MM.1S (cell line): Measurements from ENCODE around the gene TSPAN17.

Experiments
- DNase-seq: peaks from one replicate; pipeline ENCODE4 v3.0.0-alpha.2; 2015
- H2AFZ ChIP-seq: fragments of 300-600 bp; sonication (generic); 2 replicates; pipeline ENCODE4 v1.6.0; 2016; ENCODE audit warnings: antibody characterized with exemption, low read length
- H3F3A ChIP-seq: fragments of 300-600 bp; sonication (generic); 2 replicates; pipeline ENCODE4 v1.6.1; 2016; ENCODE audit warnings: mild to moderate bottlenecking, antibody characterized with exemption, low read length, moderate library complexity, mixed read lengths; ENCODE audit not compliant: insufficient read depth
- H3K27ac ChIP-seq: fragments of 300-600 bp; sonication (generic); 2 replicates; pipeline ENCODE4 v1.5.1; 2016; ENCODE audit warnings: mild to moderate bottlenecking, low read length
- H3K27me3 ChIP-seq: fragments of 300-600 bp; sonication (generic); replicated peaks from 2 replicates; pipeline ENCODE4 v1.6.0; 2016; ENCODE audit warnings: low read length; ENCODE audit not compliant: insufficient read depth
- H3K36me3 ChIP-seq: fragments of 300-600 bp; sonication (generic); replicated peaks from 2 replicates; pipeline ENCODE4 v1.6.1; 2016; ENCODE audit warnings: mild to moderate bottlenecking, low read length, mixed read lengths; ENCODE audit not compliant: insufficient read depth
- H3K4me1 ChIP-seq: fragments of 300-600 bp; sonication (generic); 2 replicates; pipeline ENCODE4 v1.6.1; 2016; ENCODE audit warnings: low read length, mixed read lengths
- H3K4me2 ChIP-seq: fragments of 300-600 bp; sonication (generic); 2 replicates; pipeline ENCODE4 v1.6.0; 2016; ENCODE audit warnings: low read depth, low read length
- H3K4me3 ChIP-seq: fragments of 300-600 bp; sonication (generic); 2 replicates; pipeline ENCODE4 v1.5.1; 2016; ENCODE audit warnings: low read length, mixed read lengths
- H3K79me2 ChIP-seq: fragments of 300-600 bp; sonication (generic); 2 replicates; pipeline ENCODE4 v1.6.1; 2016; ENCODE audit warnings: mixed run types, low read length, mixed read lengths
- H3K9ac ChIP-seq: fragments of 300-600 bp; sonication (generic); 2 replicates; pipeline ENCODE4 v1.6.1; 2016; ENCODE audit warnings: low read length, mixed read lengths
- H3K9me2 ChIP-seq: fragments of 300-600 bp; sonication (generic); replicated peaks from 2 replicates; pipeline ENCODE4 v1.6.1; 2016; ENCODE audit warnings: mild to moderate bottlenecking, low read length, mixed read lengths; ENCODE audit not compliant: insufficient read depth
- H3K9me3 ChIP-seq: fragments of 300-600 bp; sonication (generic); replicated peaks from 2 replicates; pipeline ENCODE4 v1.6.1; 2016; ENCODE audit warnings: mild to moderate bottlenecking, low read length, mixed read lengths; ENCODE audit not compliant: insufficient read depth
- H4K20me1 ChIP-seq: fragments of 300-600 bp; sonication (generic); 2 replicates; pipeline ENCODE4 v1.6.1; 2016; ENCODE audit warnings: mild to moderate bottlenecking, low read length, moderate library complexity, mixed read lengths; ENCODE audit not compliant: insufficient read depth
- EZH2 ChIP-seq: fragments of 300-600 bp; sonication (generic); optimal IDR thresholded peaks from 2 replicates; pipeline ENCODE3; 2017; ENCODE audit warnings: low read depth, mild to moderate bottlenecking, antibody characterized with exemption, low read length, mixed read lengths
- EZH2phosphoT487 ChIP-seq: fragments of 300-600 bp; sonication (generic); IDR thresholded peaks from 2 replicates; pipeline ENCODE4 v1.6.1; 2018; ENCODE audit warnings: antibody characterized with exemption, low read length
- TF ChIP-seq, protein P1 (sequence below): fragments of 300-600 bp; sonication (generic); IDR thresholded peaks from 2 replicates; pipeline ENCODE4 v1.5.1; 2016; ENCODE audit warnings: antibody characterized with exemption, low read length, mixed read lengths

Gene TSPAN17

GRCh38 chr5:176603091-176603490 lies 44.2 kb upstream of the TSPAN17 start:
- Histone ChIP-seq H3K79me2 (no peaks in the 10 kb centered on the region), H3F3A (peaks cover 13% of the 10 kb centered on the region), H3K9ac (no peak overlapping the region)

GRCh38 chr5:176606032-176606431 lies 41.3 kb upstream of the TSPAN17 start:
- Histone ChIP-seq H3K9me3 (no peaks in the 10 kb centered on the region), H2AFZ (no peak overlapping the region), H3K9ac (no peak overlapping the region), H3K4me2 (no peak overlapping the region), H3K27ac (no peak overlapping the region), H3K9me2 (no peaks in the 10 kb centered on the region), H3F3A (0 out of 2 replicates have a peak, but pooled peaks cover 4% of the 10 kb centered on the region), H3K79me2 (peaks cover 3% of the 10 kb centered on the region; the same call in 1 of the 2 replicates), H3K36me3 (no peaks in the 10 kb centered on the region), H3K4me1 (peaks cover 20% of the 10 kb centered on the region), H4K20me1 (no peaks in the 10 kb centered on the region), H3K27me3 (peaks cover 4% of the 10 kb centered on the region; the same call in 1 of the 2 replicates), H3K4me3 (no peak overlapping the region)
- DNase-seq, result no peak
- TF ChIP-seq, protein P1, sequence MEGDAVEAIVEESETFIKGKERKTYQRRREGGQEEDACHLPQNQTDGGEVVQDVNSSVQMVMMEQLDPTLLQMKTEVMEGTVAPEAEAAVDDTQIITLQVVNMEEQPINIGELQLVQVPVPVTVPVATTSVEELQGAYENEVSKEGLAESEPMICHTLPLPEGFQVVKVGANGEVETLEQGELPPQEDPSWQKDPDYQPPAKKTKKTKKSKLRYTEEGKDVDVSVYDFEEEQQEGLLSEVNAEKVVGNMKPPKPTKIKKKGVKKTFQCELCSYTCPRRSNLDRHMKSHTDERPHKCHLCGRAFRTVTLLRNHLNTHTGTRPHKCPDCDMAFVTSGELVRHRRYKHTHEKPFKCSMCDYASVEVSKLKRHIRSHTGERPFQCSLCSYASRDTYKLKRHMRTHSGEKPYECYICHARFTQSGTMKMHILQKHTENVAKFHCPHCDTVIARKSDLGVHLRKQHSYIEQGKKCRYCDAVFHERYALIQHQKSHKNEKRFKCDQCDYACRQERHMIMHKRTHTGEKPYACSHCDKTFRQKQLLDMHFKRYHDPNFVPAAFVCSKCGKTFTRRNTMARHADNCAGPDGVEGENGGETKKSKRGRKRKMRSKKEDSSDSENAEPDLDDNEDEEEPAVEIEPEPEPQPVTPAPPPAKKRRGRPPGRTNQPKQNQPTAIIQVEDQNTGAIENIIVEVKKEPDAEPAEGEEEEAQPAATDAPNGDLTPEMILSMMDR, result no peak
- TF ChIP-seq EZH2phosphoT487 (no peak), EZH2 (no peak)

More at GRCh38 chr5:176603091-176603490, 44.2 kb upstream of the TSPAN17 start:
- H3K4me2 ChIP-seq, result no peak overlapping the region
- no peaks in the 10 kb centered on the region for H3K9me2 ChIP-seq
- no peak for DNase-seq
- H3K9me3 ChIP-seq, result no peaks in the 10 kb centered on the region
- no peaks in the 10 kb centered on the region for H4K20me1 ChIP-seq
- H3K27ac ChIP-seq, result no peak overlapping the region
- H3K36me3 ChIP-seq, result peaks cover under 1% of the 10 kb centered on the region; the same call in 1 of the 2 replicates
- TF ChIP-seq EZH2phosphoT487 (no peak), EZH2 (no peak)
- TF ChIP-seq, protein P1, result no peak
- H3K27me3 ChIP-seq, result no peaks in the 10 kb centered on the region
- no peak overlapping the region for H3K4me3 ChIP-seq
- H2AFZ ChIP-seq, result no peak overlapping the region
- peaks cover 20% of the 10 kb centered on the region for H3K4me1 ChIP-seq

- H3K27ac ChIP-seq, result no peak overlapping the region
- H3K4me1 ChIP-seq, result peaks cover 23% of the 10 kb centered on the region
- no peaks in the 10 kb centered on the region for H3K9me3 ChIP-seq
- H3K36me3 ChIP-seq, result no peaks in the 10 kb centered on the region
- H3K9ac ChIP-seq, result no peak overlapping the region
- DNase-seq, result no peak
- H3K79me2 ChIP-seq, result peaks cover 3% of the 10 kb centered on the region; the same call in 1 of the 2 replicates
- H3F3A ChIP-seq, result 0 out of 2 replicates have a peak, but pooled peaks cover 4% of the 10 kb centered on the region
- H3K4me3 ChIP-seq, result no peak overlapping the region
- H3K4me2 ChIP-seq, result no peak overlapping the region
- no peak overlapping the region for H2AFZ ChIP-seq
- H4K20me1 ChIP-seq, result no peaks in the 10 kb centered on the region
- H3K9me2 ChIP-seq, result no peaks in the 10 kb centered on the region
- H3K27me3 ChIP-seq, result peaks cover 10% of the 10 kb centered on the region; the same call in 1 of the 2 replicates
- TF ChIP-seq EZH2phosphoT487 (no peak), EZH2 (no peak)
- TF ChIP-seq, protein P1, result no peak
Observed at GRCh38 chr5:176606875-176607274, 40.4 kb upstream of the TSPAN17 start.
